ENCODE measurements around the gene FAM13A.

- TF ChIP-seq CTCF (conservative IDR thresholded peaks at IDR 0.05; ENCODE audit: low read depth, low read length) (no peak), MAZ (IDR thresholded peaks at IDR 0.05; ENCODE audit: borderline replicate concordance, low read depth, low read length) (no peak), NFE2L2 (IDR thresholded peaks at IDR 0.05; ENCODE audit: low read depth, low read length) (no peak), POLR2A (IDR thresholded peaks at IDR 0.05; ENCODE audit: low read depth, low read length) (no peak), MAFK (IDR thresholded peaks at IDR 0.05; ENCODE audit: low read depth, low read length) (no peak), FOS (IDR thresholded peaks at IDR 0.05; ENCODE audit: low read depth, low read length) (no peak), MXI1 (IDR thresholded peaks at IDR 0.05; ENCODE audit: borderline replicate concordance, low read depth, low read length) (no peak), RAD21 (IDR thresholded peaks at IDR 0.05; ENCODE audit: low read length) (no peak), BHLHE40 (IDR thresholded peaks at IDR 0.05; ENCODE audit: low read depth, low read length) (no peak)
These were observed 332.6 kb downstream of the FAM13A start for GRCh38 chr4:88724406-88724805.

All from IMR-90 (cell line).